Kidney epithelial cell (primary cell): ENCODE results near the gene ALG12. TPM values are rescaled to one million over a fixed set of nuclear protein-coding genes. Genes with fewer than 3 reads are reported as not detected.
A peak's percentile ranks its signal among the peaks of the same experiment; 100 is the strongest.

ENCODE experiments used
- DNase-seq: peaks from one replicate; pipeline ENCODE4 v3.0.0-alpha.2; 2010; ENCODE audit warnings: low read depth
- H3K27me3 ChIP-seq: 2 replicates; pipeline ENCODE4 v1.6.0; 2011; ENCODE audit warnings: low read length; ENCODE audit not compliant: control insufficient read depth, insufficient read depth
- H3K36me3 ChIP-seq: 2 replicates; pipeline ENCODE4 v1.5.1; 2011; ENCODE audit warnings: low read length; ENCODE audit not compliant: control insufficient read depth, insufficient read depth
- H3K4me3 ChIP-seq: 2 replicates; pipeline ENCODE4 v1.5.1; 2011; ENCODE audit warnings: low read depth, mild to moderate bottlenecking, control low read depth, low read length
- total RNA-seq: library from RNA; depleted of rRNA; stranded (reverse); fragments of >200 nt; gene quantifications from 2 replicates; pipeline ENCODE4 v1.2.3, GENCODE V29; 2015
- TF ChIP-seq, protein P1 (sequence below): IDR thresholded peaks from 2 replicates; pipeline ENCODE4 v1.5.1; 2011; ENCODE audit warnings: mild to moderate bottlenecking, moderate library complexity, low read length, control low read depth, inconsistent platforms; ENCODE audit not compliant: insufficient read depth, poor library complexity, severe bottlenecking

ALG12 gene
- total RNA-seq, 1 donor from 2014 or later: 24.3 TPM

GRCh38 chr22:49920859-49921258, 2.6 kb upstream of the ALG12 start:
- H3K36me3 ChIP-seq: no peaks in the 10 kb centered on the region
- H3K27me3 ChIP-seq: no peaks in the 10 kb centered on the region
- no peak for DNase-seq
- no peak overlapping the region for H3K4me3 ChIP-seq
- TF ChIP-seq, protein P1, sequence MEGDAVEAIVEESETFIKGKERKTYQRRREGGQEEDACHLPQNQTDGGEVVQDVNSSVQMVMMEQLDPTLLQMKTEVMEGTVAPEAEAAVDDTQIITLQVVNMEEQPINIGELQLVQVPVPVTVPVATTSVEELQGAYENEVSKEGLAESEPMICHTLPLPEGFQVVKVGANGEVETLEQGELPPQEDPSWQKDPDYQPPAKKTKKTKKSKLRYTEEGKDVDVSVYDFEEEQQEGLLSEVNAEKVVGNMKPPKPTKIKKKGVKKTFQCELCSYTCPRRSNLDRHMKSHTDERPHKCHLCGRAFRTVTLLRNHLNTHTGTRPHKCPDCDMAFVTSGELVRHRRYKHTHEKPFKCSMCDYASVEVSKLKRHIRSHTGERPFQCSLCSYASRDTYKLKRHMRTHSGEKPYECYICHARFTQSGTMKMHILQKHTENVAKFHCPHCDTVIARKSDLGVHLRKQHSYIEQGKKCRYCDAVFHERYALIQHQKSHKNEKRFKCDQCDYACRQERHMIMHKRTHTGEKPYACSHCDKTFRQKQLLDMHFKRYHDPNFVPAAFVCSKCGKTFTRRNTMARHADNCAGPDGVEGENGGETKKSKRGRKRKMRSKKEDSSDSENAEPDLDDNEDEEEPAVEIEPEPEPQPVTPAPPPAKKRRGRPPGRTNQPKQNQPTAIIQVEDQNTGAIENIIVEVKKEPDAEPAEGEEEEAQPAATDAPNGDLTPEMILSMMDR: no peak

- no peaks in the 10 kb centered on the region for H3K36me3 ChIP-seq
- TF ChIP-seq, protein P1: no peak
- H3K4me3 ChIP-seq: peak overlapping the region; percentile 71
- DNase-seq: no peak
- no peaks in the 10 kb centered on the region for H3K27me3 ChIP-seq
Measured at GRCh38 chr22:49918911-49919881, 958 bp upstream of the ALG12 start.

GRCh38 chr22:49916831-49917230, 1.4 kb downstream of the ALG12 start:
- no peak for DNase-seq
- Histone ChIP-seq H3K4me3 (no peak overlapping the region), H3K36me3 (peaks cover 1% of the 10 kb centered on the region), H3K27me3 (no peaks in the 10 kb centered on the region)
- TF ChIP-seq, protein P1: no peak

DNA sequence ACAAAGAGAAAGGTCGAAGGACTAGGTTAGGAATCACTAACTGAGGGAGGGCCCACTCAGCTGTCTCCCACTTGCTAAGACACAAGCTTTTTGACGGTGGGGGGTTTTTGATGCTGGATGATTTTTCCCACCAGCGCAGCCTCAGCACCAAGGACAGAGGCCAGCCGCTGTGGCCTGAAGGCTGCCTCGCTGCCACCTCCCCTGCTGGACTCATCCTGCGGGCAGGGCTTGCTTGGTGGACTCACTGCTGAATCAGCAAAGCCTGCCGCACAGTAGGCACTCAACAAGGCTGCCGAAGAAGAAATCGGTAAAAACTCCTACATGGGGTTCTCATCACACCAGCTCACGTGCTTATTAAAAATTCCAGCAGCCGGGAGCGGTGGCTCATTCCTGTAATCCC, 2.6 kb downstream of the ALG12 start:
- Histone ChIP-seq H3K27me3 (no peaks in the 10 kb centered on the region), H3K4me3 (no peak overlapping the region), H3K36me3 (peaks cover 1% of the 10 kb centered on the region)
- DNase-seq: no peak
- TF ChIP-seq, protein P1: no peak

DNA sequence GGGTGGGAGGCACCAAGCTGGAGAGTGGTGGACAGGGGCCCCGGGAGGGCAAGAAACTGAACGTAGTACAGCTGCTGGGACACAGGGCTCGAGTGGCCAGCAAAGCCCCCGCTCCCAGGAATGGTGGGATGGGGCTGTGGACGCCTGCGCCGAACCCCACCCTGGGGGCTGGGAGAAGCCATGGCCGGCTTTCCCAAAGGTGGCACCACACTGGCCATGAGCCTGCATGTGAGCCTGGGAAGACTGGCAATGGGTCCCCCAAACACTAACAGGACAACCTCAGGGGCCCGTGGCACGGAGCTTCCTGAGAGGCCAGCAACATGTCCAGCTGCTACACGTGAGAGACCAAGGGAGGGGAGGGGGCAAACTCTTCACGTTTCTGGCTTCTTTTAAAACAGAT, 4.0 kb downstream of the ALG12 start:
- Histone ChIP-seq H3K36me3 (peaks cover 1% of the 10 kb centered on the region), H3K27me3 (no peaks in the 10 kb centered on the region), H3K4me3 (no peak overlapping the region)
- no peak for DNase-seq
- TF ChIP-seq, protein P1: no peak
